Measurements from ENCODE around the gene VWA5A. TPM values are rescaled to one million over a fixed set of nuclear protein-coding genes. Genes with fewer than 3 reads are reported as not detected.
A peak's percentile ranks its signal among the peaks of the same experiment; 100 is the strongest.

The VWA5A gene
- polyA plus RNA-seq (2014; cell fraction: cytosol; rRNA removed) = 0.36 and 1.0 TPM in 2 replicates
- polyA plus RNA-seq (2014; cell fraction: nucleus; rRNA removed) = 0.96 and 2.8 TPM in 2 replicates

- DNase-seq (ENCODE audit: low spot score) = peak; percentile 23
Measured at GRCh38 chr11:124114942-124115781, at the start of gene VWA5A. Gene VWA5A, plus strand, starts transcription at chr11:124115450. Its CDS starts 2,062 bp downstream, at chr11:124117512.

- no peak for DNase-seq (ENCODE audit: low spot score)
Measured at GRCh38 chr11:124068601-124069110, 46.6 kb upstream of the VWA5A start.

- DNase-seq (ENCODE audit: low spot score) = peak; percentile 21
Measured at GRCh38 chr11:124069429-124070401, 45.5 kb upstream of the VWA5A start.

- DNase-seq (ENCODE audit: low spot score) = peak; percentile 43
Measured at GRCh38 chr11:124070915-124071622, 44.2 kb upstream of the VWA5A start.

GRCh38 chr11:124071623-124071948 is 43.7 kb upstream of the VWA5A start:
- DNase-seq (ENCODE audit: low spot score) = no peak

GRCh38 chr11:124072147-124072546 is 43.1 kb upstream of the VWA5A start:
- no peak for DNase-seq (ENCODE audit: low spot score)

- no peak for DNase-seq (ENCODE audit: low spot score)
Measured at GRCh38 chr11:124074554-124074953, 40.7 kb upstream of the VWA5A start.

- DNase-seq (ENCODE audit: low spot score) = no peak
Measured at GRCh38 chr11:124075492-124075840, 39.8 kb upstream of the VWA5A start.

GRCh38 chr11:124075841-124076651 is 39.2 kb upstream of the VWA5A start:
- DNase-seq (ENCODE audit: low spot score) = no peak

GRCh38 chr11:124077266-124077665 is 38.0 kb upstream of the VWA5A start:
- no peak for DNase-seq (ENCODE audit: low spot score)

- DNase-seq (ENCODE audit: low spot score) = no peak
Measured at GRCh38 chr11:124078591-124078990, 36.7 kb upstream of the VWA5A start.

GRCh38 chr11:124079631-124080326 is 35.5 kb upstream of the VWA5A start:
- no peak for DNase-seq (ENCODE audit: low spot score)

GRCh38 chr11:124080327-124081001 is 34.8 kb upstream of the VWA5A start:
- DNase-seq (ENCODE audit: low spot score) = no peak

GRCh38 chr11:124081483-124081882 is 33.8 kb upstream of the VWA5A start:
- no peak for DNase-seq (ENCODE audit: low spot score)

GRCh38 chr11:124082371-124082770 is 32.9 kb upstream of the VWA5A start:
- DNase-seq (ENCODE audit: low spot score) = no peak

- no peak for DNase-seq (ENCODE audit: low spot score)
Measured at GRCh38 chr11:124085583-124085982, 29.7 kb upstream of the VWA5A start.

GRCh38 chr11:124085997-124086846 is 29.0 kb upstream of the VWA5A start:
- DNase-seq (ENCODE audit: low spot score) = no peak

- DNase-seq (ENCODE audit: low spot score) = no peak
Measured at GRCh38 chr11:124090996-124091395, 24.3 kb upstream of the VWA5A start.
